Measurements from ENCODE around the gene KRTAP1-4.
"Not testable (repeated sequence)": the region's sequence is repeated elsewhere in the genome, so short reads cannot be mapped to it uniquely, and the experiment has no call there.

Gene KRTAP1-4

DNA sequence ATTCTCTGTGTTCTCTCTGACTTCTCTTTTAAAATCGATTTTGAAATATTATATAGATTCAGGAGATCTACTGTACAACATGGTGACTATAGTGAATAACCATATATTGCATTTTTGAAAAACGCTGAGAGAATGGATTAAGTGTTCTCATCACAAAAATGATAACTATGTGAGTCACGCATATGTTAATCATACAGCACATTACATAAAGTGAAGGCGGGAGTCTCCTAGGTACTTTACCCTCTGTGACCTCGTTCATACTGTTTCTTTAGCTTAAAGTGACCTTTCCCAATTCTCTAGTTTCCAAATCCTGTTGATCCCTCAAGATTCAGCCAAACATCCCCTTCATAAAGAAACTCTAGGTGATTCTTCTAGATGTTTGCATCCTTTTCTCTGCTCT, 27.2 kb downstream of the KRTAP1-4 start:
- no peak for DNase-seq

DNA sequence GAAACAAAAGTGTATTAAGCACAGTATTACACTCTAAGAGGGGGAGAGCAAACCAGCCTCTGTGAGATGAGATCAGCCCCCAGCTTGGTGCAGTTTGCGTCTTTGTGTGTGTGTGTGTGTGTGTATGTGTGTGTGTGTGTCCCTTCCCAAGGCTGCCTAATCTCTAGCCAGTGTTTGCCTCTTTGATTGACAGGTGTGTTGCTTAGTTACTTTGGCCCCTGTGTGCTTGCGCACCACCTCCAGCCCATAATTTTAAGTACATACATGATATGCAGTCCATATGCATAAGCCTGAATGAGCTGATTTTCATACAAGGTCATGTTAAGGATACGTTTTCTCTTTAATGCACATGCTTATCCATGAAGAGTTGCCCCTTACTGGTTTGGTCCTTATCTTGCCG, 28.2 kb downstream of the KRTAP1-4 start:
- DNase-seq: no peak

DNA sequence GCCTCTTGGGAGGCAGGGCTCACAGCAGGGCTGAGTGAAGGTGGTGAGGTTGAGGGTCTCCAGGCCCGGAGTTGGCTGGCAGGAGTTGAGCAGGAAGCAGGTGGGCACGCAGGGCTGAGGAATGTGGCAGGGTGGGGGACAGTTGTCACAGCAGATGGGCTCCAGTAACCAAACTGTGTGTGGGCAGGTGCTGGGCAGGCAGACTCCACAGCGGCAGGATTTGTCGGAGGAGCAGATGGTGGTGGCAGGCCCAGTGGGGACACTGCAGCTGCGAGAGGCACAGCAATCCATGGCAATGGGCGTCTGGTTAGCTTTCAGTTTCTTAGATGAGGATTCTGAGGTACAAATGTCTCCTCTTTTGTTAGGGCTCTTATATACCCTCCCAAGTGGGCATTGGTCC, 30.4 kb downstream of the KRTAP1-4 start, which contains the start of gene KRTAP3-2:
KRTAP3-2 (minus strand) TSS at position 344 of the 400 bp plus-strand sequence; CDS start at position 291, 53 bp downstream.
- DNase-seq: not testable (repeated sequence)

DNA sequence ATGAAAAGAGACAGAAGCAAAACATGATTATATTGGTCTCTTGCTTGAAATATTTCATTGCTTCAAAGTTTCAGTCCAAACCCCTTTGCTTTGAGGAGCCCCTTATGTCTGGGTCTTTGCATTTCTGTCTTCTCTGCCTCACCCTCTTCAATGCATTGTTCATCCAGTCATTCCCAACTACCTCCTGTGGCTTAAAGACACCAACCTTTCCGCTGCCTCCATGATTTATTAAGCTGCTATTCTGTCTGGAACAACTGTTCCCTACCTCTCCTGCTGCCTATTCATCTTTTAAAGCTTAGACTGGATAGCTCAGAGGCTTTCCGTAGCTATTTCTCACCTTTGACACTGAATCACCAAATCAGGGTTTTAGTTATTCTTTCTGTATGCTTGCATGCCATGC, 32.6 kb downstream of the KRTAP1-4 start:
- no peak for DNase-seq

GRCh38 chr17:40996829-40997228, 33.2 kb downstream of the KRTAP1-4 start:
- no peak for DNase-seq

DNA sequence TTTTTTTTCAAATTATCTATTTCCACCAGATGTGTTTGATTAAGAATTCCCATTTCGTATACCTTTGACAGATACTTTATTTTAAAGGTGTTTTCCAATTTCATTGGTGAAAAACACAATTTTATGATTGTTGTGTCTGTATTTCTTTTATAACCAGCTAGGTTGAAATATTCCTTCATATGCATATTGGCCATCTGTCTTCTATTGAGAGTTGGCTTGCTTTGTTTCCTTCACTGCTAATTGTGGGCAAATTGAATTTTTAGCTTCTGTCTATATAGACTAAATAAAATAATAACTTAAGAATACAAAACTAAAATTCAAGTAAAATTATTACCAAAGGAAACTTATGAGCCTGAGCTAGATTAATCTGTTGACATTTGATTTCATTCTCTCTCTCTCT, 34.9 kb downstream of the KRTAP1-4 start:
- DNase-seq: no peak

GRCh38 chr17:40993839-40994238, 36.2 kb downstream of the KRTAP1-4 start, which contains the start of gene KRTAP3-3:
TSS of gene KRTAP3-3 (minus strand) at chr17:40994164. CDS start at chr17:40994097, 67 bp downstream.
- DNase-seq: no peak

- DNase-seq: no peak
Measured at GRCh38 chr17:40993084-40993483, 36.9 kb downstream of the KRTAP1-4 start.

GRCh38 chr17:40992666-40993065, 37.3 kb downstream of the KRTAP1-4 start:
- no peak for DNase-seq

DNA sequence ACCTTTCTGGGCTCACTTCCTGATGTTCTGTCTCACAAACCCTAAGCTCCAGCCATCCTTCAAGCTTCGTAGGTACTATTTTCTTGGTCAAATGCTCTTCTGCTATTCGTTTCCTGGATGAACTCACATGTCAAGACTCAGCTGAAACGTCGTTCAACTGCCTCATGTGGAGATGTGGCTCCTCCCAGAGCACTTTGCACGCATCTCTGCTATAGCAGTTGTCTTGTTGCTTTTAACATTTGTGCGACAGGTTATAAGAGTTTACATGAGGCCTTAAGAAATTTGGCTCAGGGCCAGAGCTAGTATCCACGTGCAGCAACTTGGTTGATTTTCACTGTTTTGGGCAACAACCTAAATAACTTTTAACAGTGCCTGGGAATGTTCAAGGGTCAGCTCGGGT, 43.1 kb downstream of the KRTAP1-4 start:
- DNase-seq: no peak

GRCh38 chr17:40984226-40984625, 45.8 kb downstream of the KRTAP1-4 start, which contains the start of gene KRT40:
TSS of gene KRT40 (minus strand) at chr17:40984326. CDS start at chr17:40984273, 53 bp downstream.
- no peak for DNase-seq

DNA sequence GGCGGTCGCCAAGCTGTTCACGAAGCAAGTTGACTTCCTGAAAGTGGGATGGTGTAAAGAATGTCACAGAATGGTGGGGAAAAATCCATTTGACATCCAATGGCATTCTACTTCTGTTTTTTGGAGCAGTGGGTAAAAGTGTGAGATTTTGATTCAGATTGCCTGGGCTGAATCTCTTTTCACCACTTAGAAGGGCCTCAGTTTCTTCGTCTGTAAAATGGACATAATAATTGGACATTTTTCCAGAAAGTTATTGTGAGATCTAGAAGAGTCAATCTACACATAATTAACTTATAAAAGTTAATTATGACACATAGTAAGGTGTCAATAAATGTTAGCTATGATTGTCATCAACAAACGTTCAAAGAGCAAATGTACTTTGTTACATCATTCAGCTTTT, 48.9 kb downstream of the KRTAP1-4 start:
- DNase-seq: no peak

GRCh38 chr17:40980596-40980995, 49.4 kb downstream of the KRTAP1-4 start:
- DNase-seq: no peak

DNA sequence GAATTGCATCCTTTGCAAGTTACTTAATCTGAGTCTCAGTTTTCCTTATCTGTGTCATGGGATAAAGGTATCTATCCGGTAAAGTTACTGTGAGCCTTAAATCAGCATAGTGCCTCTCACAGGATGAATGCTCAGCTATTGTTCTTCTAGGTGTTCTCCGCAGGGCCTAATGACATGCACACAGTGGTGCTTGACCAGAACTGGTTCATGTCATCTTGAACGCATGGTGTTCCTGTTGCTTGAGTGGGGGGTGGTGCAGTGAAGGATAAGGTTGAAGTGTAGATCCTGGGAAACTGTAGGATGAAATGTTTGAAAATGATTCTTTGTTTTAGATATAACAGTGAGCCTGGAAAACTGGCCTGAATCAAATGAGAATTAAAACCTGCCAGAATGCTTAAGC, 49.9 kb downstream of the KRTAP1-4 start:
- DNase-seq: no peak
